ENCODE measurements around the gene GLRX.
"Not testable (repeated sequence)": the region's sequence is repeated elsewhere in the genome, so short reads cannot be mapped to it uniquely, and the experiment has no call there.

The GLRX gene

GRCh38 chr5:95822542-95823181, at the start of gene GLRX:
GLRX (minus strand) TSS chr5:95822726; CDS start chr5:95822662, 64 bp downstream.
- peak; percentile 86 for DNase-seq (ENCODE audit: low read depth, low spot score)
- no peak for TF ChIP-seq CTCF (IDR thresholded peaks at IDR 0.05; ENCODE audit: insufficient read depth, low read length, missing control alignments)
- POLR2A ChIA-PET: interaction anchor here (0.5 to 2.1 kb wide), 9 partner anchors 12 to 112 kb away, joined by 3 to 8 read pairs (median 4); partner anchors contain the start of gene RHOBTB3
- CTCF ChIA-PET: interaction anchor here (1.1 to 5.1 kb wide), 6 partner anchors 10 to 92 kb away, joined by 3 to 30 read pairs (median 6); partner anchors contain the start of gene RHOBTB3
- peak within 1 kb of the TSS; percentile 83 for H3K4me3 ChIP-seq (ENCODE audit: low read depth, low read length)

- no peak for DNase-seq (ENCODE audit: low read depth, low spot score)
Observed at GRCh38 chr5:95871146-95871806, 48.8 kb upstream of the GLRX start.

GRCh38 chr5:95870105-95870672, 47.7 kb upstream of the GLRX start:
- no peak for TF ChIP-seq CTCF (IDR thresholded peaks at IDR 0.05; ENCODE audit: insufficient read depth, low read length, missing control alignments)
- H3K4me3 ChIP-seq (ENCODE audit: low read depth, low read length): no peak overlapping the region
- POLR2A ChIA-PET: no interaction called here
- DNase-seq (ENCODE audit: low read depth, low spot score): no peak
- CTCF ChIA-PET: interaction anchor here (1.0 kb wide), 1 partner anchor 11 kb away, joined by 5 read pairs; no protein-coding TSS in a partner anchor

More at GRCh38 chr5:95871146-95871806, 48.8 kb upstream of the GLRX start:
- POLR2A ChIA-PET: no interaction called here
- no peak overlapping the region for H3K4me3 ChIP-seq (ENCODE audit: low read depth, low read length)
- CTCF ChIA-PET: interaction anchor here (1.8 kb wide), 1 partner anchor 9 kb away, joined by 4 read pairs; no protein-coding TSS in a partner anchor
- TF ChIP-seq CTCF (IDR thresholded peaks at IDR 0.05; ENCODE audit: insufficient read depth, low read length, missing control alignments): no peak

GRCh38 chr5:95869173-95869855, 46.8 kb upstream of the GLRX start:
- POLR2A ChIA-PET; H3K4me3 ChIP-seq (ENCODE audit: low read depth, low read length); DNase-seq (ENCODE audit: low read depth, low spot score): not testable (repeated sequence)
- CTCF ChIA-PET: interaction anchor here (1.0 kb wide), 1 partner anchor 10 kb away, joined by 5 read pairs; no protein-coding TSS in a partner anchor

GRCh38 chr5:95868136-95868535, 45.6 kb upstream of the GLRX start:
- DNase-seq (ENCODE audit: low read depth, low spot score): no peak
- TF ChIP-seq CTCF (IDR thresholded peaks at IDR 0.05; ENCODE audit: insufficient read depth, low read length, missing control alignments): no peak
- H3K4me3 ChIP-seq (ENCODE audit: low read depth, low read length): no peak overlapping the region
- ChIA-PET CTCF (no interaction called here), POLR2A (no interaction called here)

- no peak overlapping the region for H3K4me3 ChIP-seq (ENCODE audit: low read depth, low read length)
- TF ChIP-seq CTCF (IDR thresholded peaks at IDR 0.05; ENCODE audit: insufficient read depth, low read length, missing control alignments): no peak
- ChIA-PET POLR2A (no interaction called here), CTCF (no interaction called here)
- no peak for DNase-seq (ENCODE audit: low read depth, low spot score)
Observed at GRCh38 chr5:95866435-95867040, 44.0 kb upstream of the GLRX start.

Data from AG04449 (cell line).